ENCODE measurements around the gene NAA15.

- TF ChIP-seq CTCF (IDR thresholded peaks at IDR 0.05), result no peak
- TF ChIP-seq SIN3A (IDR thresholded peaks at IDR 0.05; ENCODE audit: borderline replicate concordance, insufficient read depth, low read depth, low read length), result no peak
- TF ChIP-seq POLR2AphosphoS5 (IDR thresholded peaks at IDR 0.05; ENCODE audit: low read depth, low read length), result no peak
These were observed 26.5 kb upstream of the NAA15 start for GRCh38 chr4:139274790-139275189.

Measured in Panc1 (cell line).